TTC549 (cell line): ENCODE data around the gene LRRTM3.

Experiments used
- FAIRE-seq: peaks from 2 replicates; lab custom pipeline; 2012; peaks lifted over from hg19 to GRCh38; lab: Jason Lieb, UNC

Gene LRRTM3

DNA sequence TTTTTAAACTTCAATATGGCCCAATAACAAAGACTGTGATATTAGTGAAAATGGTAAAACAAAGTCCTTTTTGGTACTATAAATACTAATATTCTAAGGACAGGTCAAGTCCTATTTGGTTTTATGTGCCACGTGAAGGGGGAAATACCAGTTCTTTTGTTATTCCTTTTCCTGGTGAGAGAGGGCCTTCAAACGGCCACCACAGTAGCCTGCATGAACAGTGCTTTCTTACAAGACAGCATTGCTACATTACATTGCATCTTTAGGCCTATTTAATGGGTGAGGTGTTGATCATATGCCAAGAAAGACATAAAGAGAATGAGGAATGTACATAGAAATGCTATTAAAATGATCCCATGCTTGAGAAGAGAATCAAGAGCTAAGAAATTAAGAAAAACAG, 214.8 kb downstream of the LRRTM3 start:
- no peak for FAIRE-seq

DNA sequence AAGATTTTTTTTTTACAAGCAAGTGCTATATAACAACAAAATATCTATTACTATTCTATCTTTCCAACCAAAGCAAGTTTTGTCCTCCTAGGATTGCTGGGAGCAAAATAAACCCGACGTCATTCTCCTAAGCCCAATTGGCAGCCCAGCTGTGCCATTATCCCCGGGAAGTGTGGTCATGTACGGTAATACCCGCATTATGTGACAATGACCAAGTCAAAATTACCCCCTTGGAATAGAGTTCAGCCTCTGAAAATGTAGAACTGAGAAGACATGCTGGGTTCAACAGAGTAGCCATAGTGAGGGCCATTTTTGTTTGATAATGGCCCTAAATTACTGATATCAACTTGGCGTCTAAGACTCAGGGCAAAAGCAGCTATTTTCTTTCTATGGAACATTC, 215.5 kb downstream of the LRRTM3 start:
- no peak for FAIRE-seq

DNA sequence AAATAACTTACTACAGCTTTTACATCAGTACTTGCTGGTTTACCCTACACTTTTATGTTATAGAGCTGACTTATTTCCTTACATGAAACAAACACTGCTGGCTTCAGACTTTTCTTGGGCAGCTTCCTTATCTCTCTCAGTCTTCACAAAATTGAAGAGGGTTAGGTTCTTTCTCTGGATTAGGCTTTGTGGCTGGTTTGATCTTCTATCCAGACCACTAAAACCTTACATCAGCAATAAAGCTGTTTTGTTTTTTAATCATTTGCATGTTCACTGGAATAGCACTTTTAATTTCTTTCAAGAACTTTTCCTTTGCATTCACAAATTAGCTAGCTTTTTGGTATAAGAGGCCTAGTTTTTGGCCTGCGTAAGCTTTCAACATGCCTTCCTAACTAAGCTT, 218.7 kb downstream of the LRRTM3 start:
- FAIRE-seq: no peak
